Breast epithelium (tissue), 3 donors: ENCODE measurements around the gene PATJ.

Source experiments
- POLR2AphosphoS5 ChIP-seq, 3 donors: sonication (generic); formaldehyde crosslinking; IDR thresholded peaks; one replicate each; pipeline ENCODE4 v1.6.1; 2017; ENCODE audit warnings: antibody characterized with exemption in 3 of 3
- TF ChIP-seq, protein P1 (sequence below), 3 donors: fragments of 450-650 bp; IDR thresholded peaks; one replicate each; pipeline ENCODE4 v1.5.1; 2016 to 2017; ENCODE audit warnings: antibody characterized with exemption in 3 of 3, mild to moderate bottlenecking in 3 of 3, moderate library complexity in 3 of 3

- TF ChIP-seq, protein P1, sequence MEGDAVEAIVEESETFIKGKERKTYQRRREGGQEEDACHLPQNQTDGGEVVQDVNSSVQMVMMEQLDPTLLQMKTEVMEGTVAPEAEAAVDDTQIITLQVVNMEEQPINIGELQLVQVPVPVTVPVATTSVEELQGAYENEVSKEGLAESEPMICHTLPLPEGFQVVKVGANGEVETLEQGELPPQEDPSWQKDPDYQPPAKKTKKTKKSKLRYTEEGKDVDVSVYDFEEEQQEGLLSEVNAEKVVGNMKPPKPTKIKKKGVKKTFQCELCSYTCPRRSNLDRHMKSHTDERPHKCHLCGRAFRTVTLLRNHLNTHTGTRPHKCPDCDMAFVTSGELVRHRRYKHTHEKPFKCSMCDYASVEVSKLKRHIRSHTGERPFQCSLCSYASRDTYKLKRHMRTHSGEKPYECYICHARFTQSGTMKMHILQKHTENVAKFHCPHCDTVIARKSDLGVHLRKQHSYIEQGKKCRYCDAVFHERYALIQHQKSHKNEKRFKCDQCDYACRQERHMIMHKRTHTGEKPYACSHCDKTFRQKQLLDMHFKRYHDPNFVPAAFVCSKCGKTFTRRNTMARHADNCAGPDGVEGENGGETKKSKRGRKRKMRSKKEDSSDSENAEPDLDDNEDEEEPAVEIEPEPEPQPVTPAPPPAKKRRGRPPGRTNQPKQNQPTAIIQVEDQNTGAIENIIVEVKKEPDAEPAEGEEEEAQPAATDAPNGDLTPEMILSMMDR (IDR thresholded peaks at IDR 0.05), result no peak
- TF ChIP-seq POLR2AphosphoS5 (IDR thresholded peaks at IDR 0.05), result no peak
Measured at GRCh38 chr1:62040973-62041372, 298.7 kb downstream of the PATJ start.
